Coronary artery (tissue), 2 donors: ENCODE data around the gene AQP6.

Experiments
- DNase-seq: peaks from one replicate; pipeline ENCODE4 v3.0.0-alpha.2; 2017; ENCODE audit warnings: low spot score
- H3K27ac ChIP-seq, 2 donors: fragments of 200-600 bp; sonication (generic); one replicate each; pipeline ENCODE4 v1.5.1; 2016 to 2019
- H3K4me3 ChIP-seq: fragments of 200-600 bp; sonication (generic); 2 replicates; pipeline ENCODE4 v1.5.1; 2016; ENCODE audit warnings: mild to moderate bottlenecking, moderate library complexity
- TF ChIP-seq, protein P1 (sequence below): fragments of 200-600 bp; sonication (generic); IDR thresholded peaks from one replicate; pipeline ENCODE4 v1.5.1; 2019; ENCODE audit warnings: antibody characterized with exemption

AQP6 gene

DNA sequence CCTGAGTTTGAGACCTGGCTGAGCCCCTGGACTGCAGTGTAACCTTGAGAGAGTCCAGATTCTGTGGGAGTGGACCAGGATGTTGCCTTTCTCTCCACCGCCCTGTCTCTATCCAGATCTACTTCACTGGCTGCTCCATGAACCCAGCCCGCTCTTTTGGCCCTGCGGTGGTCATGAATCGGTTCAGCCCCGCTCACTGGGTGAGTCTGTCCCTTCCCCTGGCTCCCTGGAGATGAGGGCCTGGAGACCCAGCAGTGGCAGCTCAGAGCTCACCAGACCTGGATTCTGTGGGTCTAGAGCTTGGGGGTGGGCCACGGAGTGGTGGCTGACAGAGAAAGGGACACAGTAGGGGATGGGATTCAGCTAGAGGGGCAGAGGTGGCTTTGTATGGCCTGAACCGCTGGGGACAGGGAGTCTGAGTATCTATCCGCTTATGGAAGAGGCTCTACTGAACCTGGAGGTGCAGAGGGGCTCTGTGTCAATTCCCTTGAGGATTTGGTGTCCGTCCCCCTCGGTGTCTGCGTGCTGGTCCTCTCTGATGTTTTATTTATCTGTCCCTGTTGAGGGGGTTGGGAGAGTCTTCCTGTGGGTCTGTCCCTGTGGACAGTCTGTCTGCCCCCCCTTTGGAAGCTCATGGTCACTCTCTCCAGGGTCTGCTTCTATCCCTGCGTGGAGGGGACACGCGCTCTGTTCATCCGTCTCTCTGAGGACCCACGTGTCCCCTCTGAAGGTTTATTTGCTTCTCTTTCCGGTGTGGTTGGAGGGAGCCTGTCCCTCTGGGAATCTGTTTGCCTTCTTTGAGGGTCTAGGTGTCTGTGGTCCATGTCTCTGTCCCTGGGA is 8.6 kb upstream of the AQP6 start:
- no peak for DNase-seq
- TF ChIP-seq, protein P1, sequence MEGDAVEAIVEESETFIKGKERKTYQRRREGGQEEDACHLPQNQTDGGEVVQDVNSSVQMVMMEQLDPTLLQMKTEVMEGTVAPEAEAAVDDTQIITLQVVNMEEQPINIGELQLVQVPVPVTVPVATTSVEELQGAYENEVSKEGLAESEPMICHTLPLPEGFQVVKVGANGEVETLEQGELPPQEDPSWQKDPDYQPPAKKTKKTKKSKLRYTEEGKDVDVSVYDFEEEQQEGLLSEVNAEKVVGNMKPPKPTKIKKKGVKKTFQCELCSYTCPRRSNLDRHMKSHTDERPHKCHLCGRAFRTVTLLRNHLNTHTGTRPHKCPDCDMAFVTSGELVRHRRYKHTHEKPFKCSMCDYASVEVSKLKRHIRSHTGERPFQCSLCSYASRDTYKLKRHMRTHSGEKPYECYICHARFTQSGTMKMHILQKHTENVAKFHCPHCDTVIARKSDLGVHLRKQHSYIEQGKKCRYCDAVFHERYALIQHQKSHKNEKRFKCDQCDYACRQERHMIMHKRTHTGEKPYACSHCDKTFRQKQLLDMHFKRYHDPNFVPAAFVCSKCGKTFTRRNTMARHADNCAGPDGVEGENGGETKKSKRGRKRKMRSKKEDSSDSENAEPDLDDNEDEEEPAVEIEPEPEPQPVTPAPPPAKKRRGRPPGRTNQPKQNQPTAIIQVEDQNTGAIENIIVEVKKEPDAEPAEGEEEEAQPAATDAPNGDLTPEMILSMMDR = no peak
- Histone ChIP-seq H3K27ac (no peak overlapping the region), H3K4me3 (no peak overlapping the region)

DNA sequence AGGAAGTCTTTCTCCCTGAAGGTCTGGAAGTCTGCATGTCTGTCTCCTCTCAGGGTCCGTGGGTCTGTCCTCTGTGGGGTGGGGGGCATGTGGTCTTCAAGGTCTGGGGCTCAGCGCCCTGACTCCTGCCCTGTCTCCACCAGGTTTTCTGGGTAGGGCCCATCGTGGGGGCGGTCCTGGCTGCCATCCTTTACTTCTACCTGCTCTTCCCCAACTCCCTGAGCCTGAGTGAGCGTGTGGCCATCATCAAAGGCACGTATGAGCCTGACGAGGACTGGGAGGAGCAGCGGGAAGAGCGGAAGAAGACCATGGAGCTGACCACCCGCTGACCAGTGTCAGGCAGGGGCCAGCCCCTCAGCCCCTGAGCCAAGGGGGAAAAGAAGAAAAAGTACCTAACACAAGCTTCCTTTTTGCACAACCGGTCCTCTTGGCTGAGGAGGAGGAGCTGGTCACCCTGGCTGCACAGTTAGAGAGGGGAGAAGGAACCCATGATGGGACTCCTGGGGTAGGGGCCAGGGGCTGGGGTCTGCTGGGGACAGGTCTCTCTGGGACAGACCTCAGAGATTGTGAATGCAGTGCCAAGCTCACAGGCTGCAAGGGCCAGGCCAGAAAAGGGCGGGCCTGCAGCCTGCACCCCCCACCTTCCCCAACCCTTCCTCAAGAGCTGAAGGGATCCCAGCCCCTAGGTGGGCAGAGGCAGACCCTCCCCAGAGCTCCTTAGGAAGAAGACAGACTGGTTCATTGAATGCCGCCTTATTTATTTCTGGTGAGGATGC is 7.7 kb upstream of the AQP6 start:
- H3K4me3 ChIP-seq = no peak overlapping the region
- no peak for DNase-seq
- no peak overlapping the region for H3K27ac ChIP-seq
- TF ChIP-seq, protein P1 = no peak

DNA sequence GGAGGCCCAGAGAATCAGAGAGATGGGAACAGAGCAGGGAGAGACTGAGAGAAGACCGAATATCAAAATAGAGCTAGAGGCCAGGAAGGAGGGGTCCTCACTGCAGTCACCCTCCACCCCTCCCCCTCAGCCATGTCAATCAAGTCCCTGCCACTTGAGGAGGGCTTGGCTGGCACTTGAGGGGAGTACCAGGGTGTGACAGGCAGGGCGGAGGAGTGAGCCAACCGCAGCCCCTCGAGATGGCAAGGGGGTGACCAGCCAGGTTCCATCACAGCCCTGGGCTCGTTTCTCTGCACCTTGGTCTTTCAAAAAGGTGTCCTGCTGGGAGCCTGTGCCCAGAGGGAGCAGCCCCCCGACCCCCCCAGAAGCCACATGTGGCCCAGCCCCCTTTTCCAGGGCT is 6.9 kb upstream of the AQP6 start:
- no peak overlapping the region for H3K27ac ChIP-seq
- TF ChIP-seq, protein P1 = no peak
- no peak for DNase-seq

GRCh38 chr12:49966511-49967041 is 6.2 kb upstream of the AQP6 start:
- DNase-seq = no peak
- Histone ChIP-seq H3K4me3 (no peak overlapping the region), H3K27ac (no peak overlapping the region)
- TF ChIP-seq, protein P1 = no peak

More for the DNA sequence above, 6.9 kb upstream of the AQP6 start:
- no peak overlapping the region for H3K4me3 ChIP-seq

GRCh38 chr12:49967042-49967776 is 5.5 kb upstream of the AQP6 start:
- DNase-seq = peak; percentile 85
- peak overlapping the region; percentile 65 for H3K4me3 ChIP-seq
- no peak overlapping the region for H3K27ac ChIP-seq
- TF ChIP-seq, protein P1 = peak; percentile 73

- no peak for DNase-seq
- peak overlapping the region; percentile 65 for H3K4me3 ChIP-seq
- TF ChIP-seq, protein P1 = no peak
- H3K27ac ChIP-seq = no peak overlapping the region
These were observed 4.9 kb upstream of the AQP6 start for GRCh38 chr12:49967777-49968250.
